Neuronal stem cell (in vitro differentiated cells): ENCODE measurements around the gene OXLD1.

Experiments used
- DNase-seq: peaks from one replicate; pipeline ENCODE4 v3.0.0-alpha.2; 2013; ENCODE audit warnings: low spot score
- H2AFZ ChIP-seq: one replicate; pipeline ENCODE4 v1.6.1; 2013; ENCODE audit warnings: mild to moderate bottlenecking, low read length, inconsistent platforms
- H2AK5ac ChIP-seq: 2 replicates; pipeline ENCODE4 v1.6.1; 2013; ENCODE audit warnings: low read depth, mild to moderate bottlenecking, inconsistent platforms, low read length, moderate library complexity, mixed read lengths
- H2BK120ac ChIP-seq: 2 replicates; pipeline ENCODE4 v1.6.1; 2013; ENCODE audit warnings: low read depth, mild to moderate bottlenecking, inconsistent platforms, low read length, moderate library complexity, mixed read lengths
- H2BK12ac ChIP-seq: one replicate; pipeline ENCODE4 v1.6.1; 2013; ENCODE audit warnings: low read length, inconsistent platforms
- H2BK15ac ChIP-seq: 2 replicates; pipeline ENCODE4 v1.6.1; 2013; ENCODE audit warnings: mild to moderate bottlenecking, low read length, inconsistent platforms, mixed read lengths
- H2BK5ac ChIP-seq: one replicate; pipeline ENCODE4 v1.6.1; 2013; ENCODE audit warnings: inconsistent platforms, mild to moderate bottlenecking, low read length, moderate library complexity
- H3K14ac ChIP-seq: one replicate; pipeline ENCODE4 v1.6.1; 2013; ENCODE audit warnings: low read length, inconsistent platforms
- H3K18ac ChIP-seq: 2 replicates; pipeline ENCODE4 v1.6.1; 2013; ENCODE audit warnings: low read length, inconsistent platforms
- H3K23ac ChIP-seq: 2 replicates; pipeline ENCODE4 v1.6.1; 2013; ENCODE audit warnings: low read depth, mild to moderate bottlenecking, mixed read lengths, low read length, inconsistent platforms; ENCODE audit not compliant: poor library complexity
- H3K27ac ChIP-seq: replicated peaks from 3 replicates; pipeline ENCODE4 v1.5.1; 2013; ENCODE audit warnings: low read length, inconsistent platforms
- H3K27me3 ChIP-seq, 3 experiments: 2 replicates each; pipeline ENCODE4 v1.6.1; 2013; ENCODE audit warnings: low read length in 3 of 3, mild to moderate bottlenecking in 2 of 3, inconsistent platforms in 1 of 3, low read depth in 1 of 3, mixed read lengths in 1 of 3, moderate library complexity in 1 of 3; ENCODE audit not compliant: control insufficient read depth in 3 of 3, insufficient read depth in 3 of 3
- H3K36me3 ChIP-seq, 2 donors: replicated peaks in 1 of 2; 2 replicates each; pipeline ENCODE4 v1.6.1; 2013; ENCODE audit warnings: low read length in 2 of 2; ENCODE audit not compliant: control insufficient read depth in 2 of 2, insufficient read depth in 2 of 2
- H3K4ac ChIP-seq: 2 replicates; pipeline ENCODE4 v1.6.1; 2013; ENCODE audit warnings: inconsistent platforms, mild to moderate bottlenecking, low read length, moderate library complexity
- H3K4me1 ChIP-seq, 2 donors: 1 replicate in 1 of 2; 2 replicates in 1 of 2; pipeline ENCODE4 v1.6.1; 2013; ENCODE audit warnings: low read length in 2 of 2, low read depth in 1 of 2; ENCODE audit not compliant: control insufficient read depth in 2 of 2, insufficient read depth in 1 of 2
- H3K4me2 ChIP-seq: one replicate; pipeline ENCODE4 v1.6.1; 2013; ENCODE audit warnings: mild to moderate bottlenecking, low read length, inconsistent platforms; ENCODE audit not compliant: insufficient read depth, poor library complexity, severe bottlenecking
- H3K4me3 ChIP-seq, 2 donors: 2 replicates each; pipeline ENCODE4 v1.5.1; 2013; ENCODE audit warnings: low read length in 2 of 2, mild to moderate bottlenecking in 2 of 2, inconsistent platforms in 1 of 2, moderate library complexity in 1 of 2
- H3K79me1 ChIP-seq: one replicate; pipeline ENCODE4 v1.6.1; 2013; ENCODE audit warnings: low read depth, mild to moderate bottlenecking, inconsistent platforms, low read length, moderate library complexity
- H3K9ac ChIP-seq: one replicate; pipeline ENCODE4 v1.6.1; 2013; ENCODE audit warnings: mild to moderate bottlenecking, low read depth, low read length, inconsistent platforms; ENCODE audit not compliant: poor library complexity
- H3K9me3 ChIP-seq, 2 donors: replicated peaks in 1 of 2; 2 replicates each; pipeline versions ENCODE3 to v1.6.1; 2013; ENCODE audit warnings: low read length in 2 of 2, mild to moderate bottlenecking in 2 of 2, inconsistent platforms in 1 of 2, low read depth in 1 of 2, mixed read lengths in 1 of 2, moderate library complexity in 1 of 2; ENCODE audit not compliant: control insufficient read depth in 2 of 2, insufficient read depth in 1 of 2
- H4K8ac ChIP-seq: one replicate; pipeline ENCODE4 v1.6.1; 2013; ENCODE audit warnings: low read depth, mild to moderate bottlenecking, inconsistent platforms, low read length, moderate library complexity
- H4K91ac ChIP-seq: one replicate; pipeline ENCODE4 v1.6.1; 2013; ENCODE audit warnings: low read length, low read depth, mild to moderate bottlenecking, inconsistent platforms; ENCODE audit not compliant: poor library complexity
- WGBS, 2 donors: extraction: QIAGEN DNeasy Blood & Tissue Kit; methylation state at CpG; one replicate each; pipeline ENCODE4 v1.1.7; 2013; ENCODE audit warnings: missing lambda C conversion rate in 2 of 2, mixed read lengths in 1 of 2; ENCODE audit not compliant: insufficient read length in 2 of 2, insufficient replicate concordance in 1 of 2; ENCODE audit errors: extremely low coverage in 2 of 2; 5-methylcytosine and 5-hydroxymethylcytosine counted together

Gene OXLD1

GRCh38 chr17:81647640-81648012 is 18.8 kb downstream of the OXLD1 start:
- Histone ChIP-seq H3K14ac (peak overlapping the region; percentile 82), H3K36me3 (peaks cover 0 to 3% of the 10 kb centered on the region in 2 donors), H2AFZ (peak overlapping the region; percentile 45), H4K8ac (no peak overlapping the region), H3K27me3 (peaks cover 14 to 30% (median 22%) of the 10 kb centered on the region in 3 experiments), H2BK15ac (no peak overlapping the region), H3K4me2 (peak overlapping the region; percentile 69), H3K27ac (no peak overlapping the region), H3K4me1 (peaks cover under 1 to 4% of the 10 kb centered on the region in 2 donors), H2BK120ac (peak overlapping the region; percentile 81), H4K91ac (no peak overlapping the region), H3K79me1 (peaks cover 4% of the 10 kb centered on the region), H3K4me3 (peak overlapping the region in 1 of 2 donors; percentile 23), H2BK12ac (no peak overlapping the region), H3K4ac (no peak overlapping the region), H3K9ac (peak overlapping the region; percentile 15), H2AK5ac (no peak overlapping the region), H3K9me3 (peaks cover 11 to 12% of the 10 kb centered on the region in 2 donors), H3K18ac (peak overlapping the region; percentile 85), H3K23ac (no peak overlapping the region), H2BK5ac (no peak overlapping the region)
- WGBS, 2 donors: no CpG with 5 or more reads among the region's 21 CpGs
- DNase-seq: no peak

- Histone ChIP-seq H4K91ac (no peak overlapping the region), H3K9ac (no peak overlapping the region), H3K4me3 (no peak overlapping the region), H3K18ac (no peak overlapping the region), H2BK15ac (no peak overlapping the region), H3K14ac (no peak overlapping the region), H3K23ac (peak overlapping the region; percentile 45), H3K79me1 (peaks cover 4% of the 10 kb centered on the region), H3K36me3 (peaks cover 0 to 3% of the 10 kb centered on the region in 2 donors), H3K4me2 (no peak overlapping the region), H2BK120ac (no peak overlapping the region), H3K4ac (no peak overlapping the region), H3K4me1 (peaks cover 0 to 4% of the 10 kb centered on the region in 2 donors), H2BK5ac (peak overlapping the region; percentile 22), H2AK5ac (no peak overlapping the region), H4K8ac (no peak overlapping the region), H2BK12ac (no peak overlapping the region), H3K27ac (no peak overlapping the region), H2AFZ (no peak overlapping the region), H3K9me3 (peaks cover 11 to 12% of the 10 kb centered on the region in 2 donors), H3K27me3 (peaks cover 14 to 30% (median 22%) of the 10 kb centered on the region in 3 experiments)
- DNase-seq: no peak
- no CpG with 5 or more reads among the region's 12 CpGs for WGBS, 2 donors
These were observed 19.4 kb downstream of the OXLD1 start for GRCh38 chr17:81646869-81647600.

DNA sequence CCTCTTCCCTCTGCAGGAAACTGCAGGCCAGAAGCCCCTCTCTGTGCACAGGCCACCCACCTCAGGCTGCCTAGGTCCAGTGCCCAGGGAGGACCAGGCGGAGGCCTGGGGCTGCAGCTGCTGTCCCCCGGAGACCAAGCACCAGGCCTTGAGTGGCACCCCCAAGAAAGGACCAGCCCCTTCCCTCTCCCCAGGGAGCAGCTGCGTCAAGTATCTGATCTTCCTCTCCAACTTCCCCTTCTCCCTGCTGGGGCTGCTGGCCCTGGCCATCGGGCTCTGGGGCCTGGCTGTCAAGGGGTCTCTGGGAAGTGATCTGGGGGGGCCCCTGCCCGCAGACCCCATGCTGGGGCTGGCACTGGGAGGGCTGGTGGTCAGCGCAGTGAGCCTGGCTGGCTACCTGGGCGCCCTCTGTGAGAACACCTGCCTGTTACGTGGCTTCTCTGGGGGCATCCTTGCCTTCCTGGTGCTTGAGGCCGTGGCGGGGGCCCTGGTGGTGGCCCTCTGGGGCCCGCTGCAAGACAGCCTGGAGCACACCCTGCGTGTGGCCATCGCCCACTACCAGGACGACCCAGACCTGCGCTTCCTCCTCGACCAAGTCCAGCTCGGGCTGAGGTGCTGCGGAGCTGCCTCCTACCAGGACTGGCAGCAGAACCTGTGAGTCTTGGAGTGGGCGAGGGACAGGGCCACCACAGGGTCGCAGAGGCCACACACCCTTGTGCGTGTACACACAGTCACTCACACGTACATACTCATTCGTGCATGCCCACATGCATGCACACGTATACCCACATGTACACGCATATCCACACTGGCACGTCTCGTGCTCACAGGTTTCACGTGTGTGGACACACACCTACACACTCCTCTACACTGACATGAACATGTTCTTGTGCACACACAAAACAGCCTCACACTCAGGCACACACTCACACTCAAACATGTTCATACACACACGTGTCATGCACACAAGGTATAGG is 21.1 kb downstream of the OXLD1 start:
- no peak overlapping the region for H3K18ac ChIP-seq
- H2AK5ac ChIP-seq: no peak overlapping the region
- peaks cover 0 to 3% of the 10 kb centered on the region in 2 donors for H3K36me3 ChIP-seq
- peak overlapping the region; percentile 64 for H2BK15ac ChIP-seq
- no CpG with 5 or more reads among the region's 29 CpGs for WGBS, 2 donors
- peaks cover 11 to 12% of the 10 kb centered on the region in 2 donors for H3K9me3 ChIP-seq
- H2BK5ac ChIP-seq: no peak overlapping the region
- H3K14ac ChIP-seq: peak overlapping the region; percentile 97
- no peak overlapping the region for H4K8ac ChIP-seq
- peaks cover 14 to 30% (median 22%) of the 10 kb centered on the region in 3 experiments for H3K27me3 ChIP-seq
- peak overlapping the region; percentile 75 for H3K23ac ChIP-seq
- no peak for DNase-seq
- H3K4ac ChIP-seq: no peak overlapping the region
- no peak overlapping the region for H3K4me2 ChIP-seq
- H2BK12ac ChIP-seq: peak overlapping the region; percentile 84
- peak overlapping the region in 1 of 2 donors; percentile 3 for H3K4me3 ChIP-seq
- H4K91ac ChIP-seq: no peak overlapping the region
- peaks cover 3% of the 10 kb centered on the region for H3K79me1 ChIP-seq
- H2BK120ac ChIP-seq: no peak overlapping the region
- H3K9ac ChIP-seq: peak overlapping the region; percentile 84
- no peak overlapping the region for H3K27ac ChIP-seq
- H3K4me1 ChIP-seq: peaks cover 0 to 2% of the 10 kb centered on the region in 2 donors
- no peak overlapping the region for H2AFZ ChIP-seq
